HCT116 (cell line): ENCODE results near the gene ADAM15.

ENCODE experiments used
- CTCF ChIP-seq, 3 experiments: fragments of 200-600 bp in 1 of 3; sonication (generic) in 1 of 3; IDR thresholded peaks in 2 of 3; conservative IDR thresholded peaks in 1 of 3; 2 replicates each; pipeline ENCODE4 v1.5.1; 2012 to 2017; ENCODE audit warnings: low read depth in 2 of 3, low read length in 2 of 3, antibody characterized with exemption in 1 of 3, borderline replicate concordance in 1 of 3, control low read depth in 1 of 3, mild to moderate bottlenecking in 1 of 3, mixed read lengths in 1 of 3, mixed run types in 1 of 3, moderate library complexity in 1 of 3; ENCODE audit not compliant: insufficient read depth in 1 of 3
- EZH2 ChIP-seq: fragments of 200-600 bp; sonication (generic); IDR thresholded peaks from 2 replicates; pipeline ENCODE4 v1.6.1; 2017; ENCODE audit warnings: antibody characterized with exemption, mixed run types
- EZH2phosphoT487 ChIP-seq: fragments of 200-600 bp; IDR thresholded peaks from 2 replicates; pipeline ENCODE4 v1.6.1; 2018; ENCODE audit warnings: antibody characterized with exemption, borderline replicate concordance
- MAX ChIP-seq: IDR thresholded peaks from 2 replicates; pipeline ENCODE4 v1.6.1; 2012
- POLR2A ChIP-seq: IDR thresholded peaks from 2 replicates; pipeline ENCODE4 v1.7.0; 2011; ENCODE audit warnings: borderline replicate concordance; ENCODE audit not compliant: insufficient read depth, insufficient read length; ENCODE audit errors: extremely low read depth
- POLR2AphosphoS5 ChIP-seq: IDR thresholded peaks from 2 replicates; pipeline ENCODE4 v1.6.1; 2011; ENCODE audit warnings: mild to moderate bottlenecking, low read depth, low read length, moderate library complexity
- RAD21 ChIP-seq: IDR thresholded peaks from 2 replicates; pipeline ENCODE4 v1.6.1; 2012; ENCODE audit warnings: low read depth, mild to moderate bottlenecking
- REST ChIP-seq: IDR thresholded peaks from 2 replicates; pipeline ENCODE4 v1.6.1; 2012; ENCODE audit warnings: low read depth
- SRF ChIP-seq: IDR thresholded peaks from 2 replicates; pipeline ENCODE4 v1.6.1; 2012; ENCODE audit warnings: low read depth
- ZNF274 ChIP-seq: fragments of 200-500 bp; sonication (Bioruptor generic); IDR thresholded peaks from 2 replicates; pipeline ENCODE4 v1.6.1; 2014; ENCODE audit warnings: mild to moderate bottlenecking, low read depth, low read length, inconsistent platforms

GRCh38 chr1:155050560-155051341, at the start of gene ADAM15:
- TF ChIP-seq CTCF (IDR thresholded peaks at IDR 0.05 in 2 of 3, conservative IDR thresholded peaks at IDR 0.05 in 1 of 3; ENCODE audit: borderline replicate concordance in 1 of 3, insufficient read depth in 1 of 3, low read depth in 2 of 3, low read length in 2 of 3): peak in 2 of 3 experiments; percentile 93 to 94; a peak in 4 of 6 replicates
- TF ChIP-seq ZNF274: no peak
- TF ChIP-seq EZH2: no peak
- TF ChIP-seq REST: no peak
- no peak for TF ChIP-seq MAX
- no peak for TF ChIP-seq EZH2phosphoT487
- no peak for TF ChIP-seq SRF
- TF ChIP-seq RAD21: no peak
- TF ChIP-seq POLR2A: no peak
- peak; percentile 82 for TF ChIP-seq POLR2AphosphoS5
